HEK293T (cell line): ENCODE data around the gene MRPL55.

ENCODE experiments used
- CTCF ChIA-PET: fragments of 350-600 bp; formaldehyde crosslinking; extraction: SDS; loops from one replicate; lab custom pipeline; 2021; ENCODE audit warnings: antibody characterized with exemption, inconsistent platforms; lab: Yijun Ruan, JAX
- POLR2A ChIA-PET: fragments of 350-600 bp; formaldehyde crosslinking; extraction: SDS; loops from one replicate; lab custom pipeline; 2020; ENCODE audit warnings: antibody characterized with exemption, inconsistent platforms; lab: Yijun Ruan, JAX
- DNase-seq: peaks from one replicate; pipeline ENCODE4 v3.0.0; 2012; ENCODE audit warnings: mixed read lengths; ENCODE audit errors: extremely low spot score
- ARNT ChIP-seq: fragments of 450-650 bp; IDR thresholded peaks from 2 replicates; pipeline ENCODE4 v1.6.1; 2017; ENCODE audit warnings: mild to moderate bottlenecking
- BHLHE40 ChIP-seq: fragments of 450-650 bp; IDR thresholded peaks from 2 replicates; pipeline ENCODE4 v1.6.1; 2016; ENCODE audit warnings: mild to moderate bottlenecking, moderate library complexity, borderline replicate concordance
- CTBP1 ChIP-seq: fragments of 450-650 bp; IDR thresholded peaks from 2 replicates; pipeline ENCODE4 v1.6.1; 2016; ENCODE audit warnings: borderline replicate concordance
- ELF4 ChIP-seq: fragments of 450-650 bp; IDR thresholded peaks from 2 replicates; pipeline ENCODE4 v1.6.1; 2017; ENCODE audit warnings: antibody characterized with exemption
- FOXK2 ChIP-seq: fragments of 450-650 bp; IDR thresholded peaks from 2 replicates; pipeline ENCODE4 v1.6.1; 2016; ENCODE audit warnings: mild to moderate bottlenecking
- FOXM1 ChIP-seq: fragments of 450-650 bp; IDR thresholded peaks from 2 replicates; pipeline ENCODE4 v1.6.1; 2017; ENCODE audit warnings: mild to moderate bottlenecking, borderline replicate concordance
- HDGF ChIP-seq: fragments of 450-650 bp; IDR thresholded peaks from 2 replicates; pipeline ENCODE4 v1.6.1; 2017; ENCODE audit warnings: antibody characterized with exemption, borderline replicate concordance
- L3MBTL2 ChIP-seq: fragments of 450-650 bp; conservative IDR thresholded peaks from 2 replicates; pipeline ENCODE4 v1.6.1; 2016; ENCODE audit warnings: mild to moderate bottlenecking
- LEF1 ChIP-seq: fragments of 450-650 bp; IDR thresholded peaks from 2 replicates; pipeline ENCODE4 v1.6.1; 2017; ENCODE audit warnings: mild to moderate bottlenecking, borderline replicate concordance
- NFRKB ChIP-seq: fragments of 450-650 bp; IDR thresholded peaks from 2 replicates; pipeline ENCODE4 v1.6.1; 2016; ENCODE audit warnings: mild to moderate bottlenecking, moderate library complexity
- SP1 ChIP-seq: fragments of 450-650 bp; IDR thresholded peaks from 2 replicates; pipeline ENCODE4 v1.6.1; 2017
- SUZ12 ChIP-seq: fragments of 450-650 bp; IDR thresholded peaks from 2 replicates; pipeline ENCODE4 v1.6.1; 2016; ENCODE audit warnings: mild to moderate bottlenecking
- TARDBP ChIP-seq: fragments of 450-650 bp; IDR thresholded peaks from 2 replicates; pipeline ENCODE4 v1.6.1; 2016
- ZNF384 ChIP-seq: fragments of 450-650 bp; IDR thresholded peaks from 2 replicates; pipeline ENCODE4 v1.6.1; 2016
- TF ChIP-seq, protein P1 (sequence below): fragments of 450-650 bp; IDR thresholded peaks from 2 replicates; pipeline ENCODE4 v1.6.1; 2016

Gene MRPL55

DNA sequence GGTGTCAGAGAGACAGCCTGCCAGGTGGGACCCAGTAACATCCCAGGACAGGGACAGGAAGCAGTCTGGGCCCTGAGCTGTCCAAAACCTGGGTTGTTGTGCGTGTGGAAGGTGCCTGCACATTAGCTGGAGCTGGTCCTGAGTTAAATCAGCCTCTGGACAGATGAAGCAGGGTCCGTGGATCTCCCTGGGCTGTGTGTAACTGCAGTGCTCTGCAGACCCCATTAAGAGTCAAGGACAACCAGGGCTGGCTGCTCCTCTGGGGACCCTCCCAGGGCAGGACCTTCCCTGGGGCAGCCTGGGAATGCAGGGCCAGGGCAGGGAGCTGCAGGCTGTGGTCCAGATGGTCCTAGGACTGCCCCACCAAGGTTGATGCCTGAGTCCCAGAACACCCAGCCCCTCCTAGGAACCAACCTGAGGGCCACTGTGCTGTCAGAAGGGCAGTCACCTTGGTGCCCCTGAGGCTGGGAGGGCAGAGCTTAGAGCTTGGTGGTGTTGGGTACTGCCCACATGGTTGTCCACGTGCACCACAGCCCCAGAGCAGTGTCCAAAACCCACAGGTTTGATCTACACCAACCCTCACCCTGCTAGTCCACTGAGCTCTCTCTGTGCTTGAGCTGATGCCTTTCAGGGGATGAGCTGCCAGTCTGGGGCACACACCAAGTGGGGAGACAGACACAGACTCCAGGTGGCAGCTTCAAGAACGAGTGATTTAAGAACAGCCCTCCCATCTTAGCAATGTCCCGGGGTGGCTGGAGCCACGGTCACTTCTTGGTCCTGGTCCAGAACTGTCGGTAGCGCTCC lies 2.9 kb downstream of the MRPL55 start:
- ChIA-PET CTCF (interaction anchor here (0.5 to 1.1 kb wide), 3 partner anchors 24 to 276 kb away, joined by 3 read pairs; no protein-coding TSS in a partner anchor), POLR2A (interaction anchor here (1.0 to 2.1 kb wide), 3 partner anchors 24 to 59 kb away, joined by 3 to 7 read pairs (median 3); partner anchors contain the start of genes ARF1 and IBA57)
- no peak for DNase-seq
- no peak for TF ChIP-seq FOXK2
- TF ChIP-seq L3MBTL2 = no peak
- no peak for TF ChIP-seq NFRKB
- TF ChIP-seq SUZ12 = no peak

DNA sequence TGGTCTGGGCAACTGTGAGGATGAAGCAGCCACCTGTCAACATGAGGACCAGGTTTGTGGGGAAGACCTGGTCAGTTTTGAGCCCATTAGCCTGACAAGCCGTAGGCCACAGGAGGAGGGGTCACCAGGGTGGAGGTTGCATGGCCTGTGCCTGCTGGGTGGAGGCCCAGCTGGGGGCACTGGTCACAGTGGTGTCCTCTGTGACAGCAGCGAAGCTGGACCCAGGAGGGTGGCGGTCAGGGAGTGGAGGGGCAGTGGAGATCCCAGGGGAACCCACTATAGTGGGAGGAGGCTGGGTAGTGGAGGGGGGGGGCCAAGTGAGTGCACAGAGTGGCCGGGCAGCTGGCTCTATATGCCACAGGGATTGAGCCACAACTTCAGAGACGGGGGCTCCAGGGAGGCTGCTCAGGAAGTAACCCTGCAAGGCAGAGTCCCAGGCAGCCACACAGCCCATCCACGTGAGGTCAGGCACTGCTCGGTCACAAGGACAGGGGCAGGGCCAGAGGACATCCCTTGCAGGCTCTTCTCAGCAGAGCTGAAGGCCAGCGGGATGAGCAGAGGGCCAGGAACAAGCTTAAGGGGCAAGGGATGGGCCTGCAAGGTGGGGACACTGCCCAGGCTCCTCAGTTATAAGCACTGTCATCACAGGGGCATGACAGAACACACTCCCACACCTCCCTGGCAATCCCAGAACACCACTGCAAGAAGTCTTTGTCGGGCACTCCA lies 3.7 kb downstream of the MRPL55 start:
- TF ChIP-seq BHLHE40 (no peak), NFRKB (no peak), FOXM1 (no peak), ELF4 (no peak)
- TF ChIP-seq, protein P1, sequence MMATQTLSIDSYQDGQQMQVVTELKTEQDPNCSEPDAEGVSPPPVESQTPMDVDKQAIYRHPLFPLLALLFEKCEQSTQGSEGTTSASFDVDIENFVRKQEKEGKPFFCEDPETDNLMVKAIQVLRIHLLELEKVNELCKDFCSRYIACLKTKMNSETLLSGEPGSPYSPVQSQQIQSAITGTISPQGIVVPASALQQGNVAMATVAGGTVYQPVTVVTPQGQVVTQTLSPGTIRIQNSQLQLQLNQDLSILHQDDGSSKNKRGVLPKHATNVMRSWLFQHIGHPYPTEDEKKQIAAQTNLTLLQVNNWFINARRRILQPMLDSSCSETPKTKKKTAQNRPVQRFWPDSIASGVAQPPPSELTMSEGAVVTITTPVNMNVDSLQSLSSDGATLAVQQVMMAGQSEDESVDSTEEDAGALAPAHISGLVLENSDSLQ = no peak
- no peak for DNase-seq
- CTCF ChIA-PET = interaction anchor here (0.6 kb wide), 1 partner anchor 101 kb away, joined by 3 read pairs; no protein-coding TSS in a partner anchor
- POLR2A ChIA-PET = interaction anchor here (1.0 to 2.1 kb wide), 3 partner anchors 23 to 60 kb away, joined by 3 to 7 read pairs (median 3); partner anchors contain the start of genes ARF1 and IBA57

DNA sequence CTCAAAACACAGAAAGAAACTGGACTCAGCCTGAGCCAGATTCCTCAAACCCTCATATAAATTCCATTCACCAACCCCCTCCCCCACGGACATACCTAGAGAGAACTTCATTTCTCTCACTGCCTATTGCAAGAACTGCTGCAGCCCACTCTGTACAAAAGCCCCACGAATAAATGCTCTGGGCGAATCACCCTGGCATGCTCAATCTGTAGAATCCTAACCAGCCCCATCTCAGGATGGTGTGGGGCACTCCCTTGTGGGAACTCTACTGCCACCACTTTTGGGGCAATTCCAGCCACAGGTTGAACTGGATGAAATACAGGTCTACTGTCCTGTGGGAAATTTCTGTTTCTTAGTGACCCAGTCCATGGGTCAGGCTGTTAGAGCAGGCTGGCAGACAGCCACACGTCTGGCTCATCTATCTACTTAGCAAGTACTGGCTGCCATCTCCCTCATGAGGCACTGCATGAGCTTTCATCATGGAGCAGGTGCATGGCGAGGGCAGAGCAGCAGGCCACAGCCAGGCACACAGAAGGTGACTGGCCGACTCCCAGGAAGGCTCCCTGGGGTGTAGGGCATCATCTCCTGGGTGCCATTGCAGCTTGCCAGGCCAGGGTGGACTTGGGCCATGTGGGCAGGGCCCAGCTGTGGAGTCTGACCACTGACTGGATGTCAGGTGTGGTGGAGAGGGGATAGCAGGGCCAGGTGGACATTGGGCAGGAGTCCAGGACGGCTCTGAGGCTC lies 4.4 kb downstream of the MRPL55 start:
- CTCF ChIA-PET = no interaction called here
- POLR2A ChIA-PET = interaction anchor here (0.8 to 1.1 kb wide), 2 partner anchors 20 to 27 kb away, joined by 3 to 4 read pairs; no protein-coding TSS in a partner anchor
- TF ChIP-seq FOXK2 (no peak), ELF4 (no peak), CTBP1 (no peak), ZNF384 (no peak), LEF1 (no peak), NFRKB (no peak), ARNT (no peak), SP1 (no peak), BHLHE40 (no peak), SUZ12 (no peak)
- TF ChIP-seq, protein P1 = no peak
- DNase-seq = no peak

DNA sequence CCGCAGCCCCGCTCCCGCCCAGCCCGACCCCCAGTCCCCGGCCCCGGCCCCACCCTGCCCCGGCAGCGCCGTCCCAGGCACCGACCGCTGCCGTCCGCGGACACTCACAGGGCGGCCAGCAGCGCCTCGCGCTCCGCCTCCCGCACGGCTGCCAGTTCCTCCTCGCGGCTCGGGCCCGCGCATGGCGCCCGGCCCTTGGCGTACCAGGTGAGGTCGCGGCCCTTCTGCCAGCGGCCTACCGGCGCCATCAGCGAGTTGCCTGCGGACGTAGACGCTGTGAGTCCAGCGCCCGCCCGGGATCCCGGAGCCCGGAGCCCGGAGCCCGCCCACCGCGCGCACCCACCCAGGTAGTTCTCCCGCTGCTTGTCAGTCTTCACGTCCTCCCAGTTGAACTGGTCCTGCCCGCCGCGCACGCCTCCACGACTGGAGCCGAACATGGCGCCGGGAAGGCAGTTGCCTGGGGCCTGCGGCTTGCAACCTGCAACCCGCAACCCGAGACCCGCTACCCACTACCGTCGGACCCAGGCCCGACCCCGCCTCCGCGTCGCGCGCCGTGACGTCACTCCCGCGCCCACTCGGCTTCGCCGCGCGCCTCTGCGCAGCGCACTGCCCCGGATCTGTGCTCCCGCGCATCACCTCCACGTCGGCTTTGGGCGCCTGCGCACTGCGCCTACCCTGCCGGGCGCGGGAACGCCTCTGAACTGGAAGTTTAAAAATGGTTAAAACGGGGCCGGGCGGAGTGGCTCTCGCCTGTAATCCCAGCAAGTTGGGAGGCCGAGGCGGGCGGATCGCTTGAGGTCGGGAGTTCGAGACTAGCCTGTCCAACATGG lies 6.1 kb downstream of the MRPL55 start, which contains the start of gene C1orf35:
Gene C1orf35 (minus strand): TSS at position 535 of the 830 bp plus-strand sequence. CDS start 98 bp downstream, at position 437.
- POLR2A ChIA-PET = no interaction called here
- CTCF ChIA-PET = no interaction called here

More for the DNA sequence above, 6.1 kb downstream of the MRPL55 start, which contains the start of gene C1orf35:
- peak; percentile 99 for DNase-seq
- no peak for TF ChIP-seq BHLHE40
- no peak; the same call in 1 of the 2 replicates for TF ChIP-seq CTBP1
- no peak for TF ChIP-seq LEF1
- TF ChIP-seq ZNF384 = no peak
- TF ChIP-seq ARNT = no peak
- TF ChIP-seq SUZ12 = no peak
- no peak for TF ChIP-seq SP1
- TF ChIP-seq, protein P1 = no peak
- no peak for TF ChIP-seq NFRKB
- no peak for TF ChIP-seq FOXM1
- peak; percentile 98 for TF ChIP-seq L3MBTL2
- TF ChIP-seq TARDBP = no peak
- TF ChIP-seq ELF4 = no peak
- TF ChIP-seq HDGF = 0 out of 2 replicates have a peak, but pooled peaks have one; percentile 28
